ENCODE data around the gene SLK.

The SLK gene

DNA sequence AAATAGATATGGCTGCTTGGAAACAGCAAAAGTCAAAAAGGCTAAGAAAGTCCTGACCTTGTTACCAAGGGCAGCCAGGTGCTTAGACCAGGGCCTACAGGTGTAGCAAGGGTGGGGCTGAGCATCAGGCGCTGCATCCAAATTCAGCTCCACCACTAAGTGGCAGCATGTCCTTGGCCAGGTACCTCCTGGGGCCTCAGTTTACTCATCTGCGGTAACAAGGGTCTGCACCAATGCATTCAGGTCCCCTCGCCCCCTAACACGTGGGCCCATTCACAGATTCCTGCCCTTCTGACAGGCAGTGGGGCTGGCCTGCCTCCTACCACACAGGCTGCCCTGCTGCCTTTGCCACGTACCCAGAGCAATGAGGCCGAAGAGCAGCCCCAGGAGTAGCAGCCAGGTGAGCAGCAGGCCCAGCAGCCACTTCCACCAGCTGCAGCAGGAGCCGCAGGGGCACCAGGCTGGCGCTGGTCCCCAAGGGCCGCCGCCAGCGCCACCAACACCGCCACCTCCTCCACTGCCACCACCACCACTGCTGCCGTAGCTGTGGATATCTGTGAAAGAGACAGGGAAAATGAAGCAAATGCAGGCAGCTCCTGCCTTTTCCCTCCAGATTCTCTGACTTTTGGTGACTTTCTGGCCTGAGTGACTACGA is 89.8 kb downstream of the SLK start:
- no peak for DNase-seq

DNA sequence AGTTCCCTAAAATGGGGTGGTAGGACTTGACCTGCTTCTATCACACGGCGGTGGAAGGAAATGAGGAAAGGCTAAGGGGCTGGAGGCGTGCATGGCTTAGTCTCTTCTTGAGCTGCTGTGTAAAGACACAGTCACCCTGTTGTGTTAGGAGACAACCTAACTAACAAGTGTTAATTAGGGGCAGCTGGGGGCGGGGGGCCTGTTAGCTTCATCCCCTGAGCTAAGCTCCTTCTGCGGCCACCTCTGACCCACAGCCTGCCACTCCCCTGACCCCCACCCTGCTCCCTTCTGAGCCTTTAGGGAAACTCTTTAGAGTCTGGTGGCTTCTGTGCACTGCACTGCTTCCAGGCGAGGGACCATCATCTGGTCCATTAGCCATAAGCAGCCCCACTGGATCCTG is 90.8 kb downstream of the SLK start:
- no peak for DNase-seq

GRCh38 chr10:104059364-104059763 is 92.4 kb downstream of the SLK start:
- DNase-seq, result no peak

DNA sequence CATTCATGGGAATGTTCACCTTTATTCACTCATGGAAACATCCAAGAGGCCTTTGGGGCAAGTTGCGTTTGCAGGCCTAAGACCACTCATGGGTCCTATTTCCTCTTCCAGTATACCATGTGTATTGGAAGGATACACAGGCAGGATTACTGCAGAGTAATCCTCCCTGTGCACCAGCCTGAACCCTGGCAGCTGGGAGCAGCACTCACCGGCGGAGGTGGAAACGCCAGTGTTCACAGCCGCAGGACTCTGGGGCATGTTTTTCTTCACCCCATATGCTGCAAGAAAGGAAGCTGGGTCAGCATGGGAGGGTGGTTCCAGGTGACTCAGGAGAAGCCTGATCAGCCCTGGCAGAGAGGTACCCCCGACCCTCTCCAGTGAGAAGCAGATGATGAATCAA is 94.3 kb downstream of the SLK start:
- DNase-seq, result no peak

- no peak for DNase-seq
These were observed 98.8 kb downstream of the SLK start for GRCh38 chr10:104065748-104066147.

DNA sequence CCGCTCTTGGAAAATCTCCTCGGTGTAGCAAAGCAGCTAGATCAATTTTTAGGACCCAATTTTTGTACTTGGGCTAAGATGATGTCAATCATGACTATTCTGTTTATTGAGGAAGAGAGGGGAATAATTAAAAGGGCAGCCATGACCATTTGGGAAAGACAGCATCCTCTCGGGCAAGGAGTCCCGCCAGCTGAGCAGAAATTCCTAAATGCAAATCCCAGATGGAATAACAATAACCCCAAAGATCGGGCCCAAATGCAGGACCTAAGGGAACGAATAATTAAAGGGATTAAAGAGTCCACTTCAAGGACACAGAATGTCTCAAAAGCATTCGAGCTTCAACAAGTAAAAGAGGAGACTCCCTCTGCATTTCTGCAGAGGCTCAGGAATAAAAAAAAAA is 100.0 kb downstream of the SLK start:
- DNase-seq, result no peak

GRCh38 chr10:104067525-104067924 is 100.6 kb downstream of the SLK start:
- no peak for DNase-seq

DNA sequence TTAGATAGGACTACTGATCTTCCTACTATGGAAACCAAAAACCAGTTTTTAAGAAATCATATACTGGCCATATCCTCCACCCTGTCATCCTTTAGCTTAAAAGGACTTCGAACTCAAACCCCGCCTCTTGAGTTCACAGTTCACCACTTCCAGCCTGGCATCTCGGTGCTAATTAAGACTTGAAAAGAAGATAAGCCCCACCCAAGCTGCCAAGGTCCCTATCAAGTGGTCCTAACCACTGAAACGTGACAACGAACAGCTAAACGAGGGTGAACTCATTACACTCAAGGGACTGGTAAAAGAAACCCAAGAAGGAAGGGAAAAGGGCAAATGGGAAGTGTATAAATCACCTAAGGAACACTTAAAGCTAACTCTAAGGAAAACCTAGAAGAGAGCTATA is 102.7 kb downstream of the SLK start:
- DNase-seq, result no peak

GRCh38 chr10:104072786-104073185 is 105.8 kb downstream of the SLK start:
- no peak for DNase-seq

DNA sequence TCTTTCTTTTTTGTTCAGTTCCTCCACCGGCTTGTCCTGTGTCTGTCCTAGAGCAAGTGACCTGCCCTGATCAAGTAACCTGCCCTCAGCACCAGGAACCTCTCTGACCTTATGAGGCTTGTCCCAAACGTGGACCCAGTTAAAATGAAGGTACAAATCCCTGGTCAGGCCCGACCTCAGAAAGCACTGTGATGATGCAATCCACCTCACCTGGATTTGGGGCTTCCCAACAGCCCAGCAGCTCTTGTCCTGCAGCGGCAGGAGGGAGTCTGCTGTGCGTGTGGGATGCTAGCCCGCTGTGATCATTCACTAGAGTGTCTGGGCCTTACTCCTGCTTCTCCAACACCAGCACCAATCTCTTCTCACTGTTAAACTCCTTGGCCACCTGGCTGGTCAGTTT is 107.6 kb downstream of the SLK start:
- DNase-seq, result no peak

- DNase-seq, result no peak
These were observed 109.8 kb downstream of the SLK start for GRCh38 chr10:104076743-104077160.

DNA sequence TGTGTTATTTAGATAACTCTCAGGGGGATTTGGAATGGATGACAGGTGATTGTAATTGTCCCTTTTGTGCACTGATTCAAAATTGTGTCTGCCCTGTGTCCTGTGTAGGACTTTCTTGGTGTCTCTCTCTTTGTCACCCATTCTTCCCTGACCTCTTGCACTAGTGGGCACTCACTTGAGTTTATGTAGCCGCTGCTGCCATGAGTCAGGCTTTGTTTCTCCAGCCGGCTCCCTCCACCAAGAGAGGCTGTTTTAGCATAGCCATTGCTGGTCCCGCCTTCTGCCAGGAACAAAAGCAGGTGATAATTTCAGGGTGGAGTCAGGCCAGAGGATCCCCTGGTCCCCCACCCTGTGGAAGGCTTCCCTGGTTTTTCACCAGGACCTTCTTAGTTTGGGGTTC is 110.3 kb downstream of the SLK start:
- no peak for DNase-seq

DNA sequence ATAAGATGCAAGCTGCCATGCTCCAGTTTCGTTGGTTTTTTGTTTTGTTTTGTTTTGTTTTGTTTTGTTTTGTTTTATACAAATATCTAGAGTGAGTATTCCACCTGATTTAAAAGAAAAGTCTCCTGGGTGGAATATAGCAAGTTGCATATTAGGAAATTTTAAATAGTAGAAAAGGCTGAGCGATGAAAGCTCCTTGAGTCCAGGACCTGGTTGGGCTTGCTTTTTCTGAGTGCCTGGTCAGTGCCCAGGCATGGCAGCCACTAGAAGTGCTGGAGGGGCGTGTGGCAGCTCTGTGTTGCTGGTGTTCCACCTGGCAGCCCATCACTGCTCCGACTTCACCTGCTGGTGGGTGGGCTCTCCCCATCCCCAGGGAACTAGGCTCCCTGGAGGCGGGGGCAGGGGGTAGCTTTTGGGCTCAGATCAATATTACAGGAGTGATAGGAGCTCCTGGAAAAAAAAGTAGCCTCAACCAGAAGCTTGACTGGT is 110.8 kb downstream of the SLK start:
- DNase-seq, result no peak

Measured in inflammatory macrophage treated with lipopolysaccharide for 4 hours (primary cell).